ENCODE data around the gene PIK3C3. TPM values are rescaled to one million over a fixed set of nuclear protein-coding genes. Genes with fewer than 3 reads are reported as not detected.

Gene PIK3C3
- total and polyA plus RNA-seq, 4 donors, result 12.2 to 25.8 (median 15.8) TPM

DNA sequence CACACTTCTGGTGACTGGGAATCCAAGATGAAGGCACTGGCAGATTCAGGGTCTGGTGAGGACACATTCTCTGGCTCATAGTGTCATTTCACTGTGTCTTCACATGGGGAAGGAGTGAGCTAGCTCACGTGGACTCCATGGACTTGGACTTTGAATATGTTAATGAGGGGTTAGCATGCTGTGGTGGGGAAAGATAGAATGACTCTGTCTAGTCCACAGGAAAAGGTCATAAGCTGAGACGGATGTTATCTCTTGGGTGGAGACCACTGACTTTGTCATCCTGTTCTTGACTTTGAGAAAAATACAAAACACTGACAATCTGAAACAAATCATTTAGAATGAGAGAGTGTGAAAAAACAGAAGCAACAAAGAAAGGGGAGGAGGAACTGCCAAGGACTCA is 145.9 kb downstream of the PIK3C3 start (continued):
- TF ChIP-seq, protein P1, sequence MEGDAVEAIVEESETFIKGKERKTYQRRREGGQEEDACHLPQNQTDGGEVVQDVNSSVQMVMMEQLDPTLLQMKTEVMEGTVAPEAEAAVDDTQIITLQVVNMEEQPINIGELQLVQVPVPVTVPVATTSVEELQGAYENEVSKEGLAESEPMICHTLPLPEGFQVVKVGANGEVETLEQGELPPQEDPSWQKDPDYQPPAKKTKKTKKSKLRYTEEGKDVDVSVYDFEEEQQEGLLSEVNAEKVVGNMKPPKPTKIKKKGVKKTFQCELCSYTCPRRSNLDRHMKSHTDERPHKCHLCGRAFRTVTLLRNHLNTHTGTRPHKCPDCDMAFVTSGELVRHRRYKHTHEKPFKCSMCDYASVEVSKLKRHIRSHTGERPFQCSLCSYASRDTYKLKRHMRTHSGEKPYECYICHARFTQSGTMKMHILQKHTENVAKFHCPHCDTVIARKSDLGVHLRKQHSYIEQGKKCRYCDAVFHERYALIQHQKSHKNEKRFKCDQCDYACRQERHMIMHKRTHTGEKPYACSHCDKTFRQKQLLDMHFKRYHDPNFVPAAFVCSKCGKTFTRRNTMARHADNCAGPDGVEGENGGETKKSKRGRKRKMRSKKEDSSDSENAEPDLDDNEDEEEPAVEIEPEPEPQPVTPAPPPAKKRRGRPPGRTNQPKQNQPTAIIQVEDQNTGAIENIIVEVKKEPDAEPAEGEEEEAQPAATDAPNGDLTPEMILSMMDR (IDR thresholded peaks at IDR 0.05; ENCODE audit: low read depth, low read length, missing input control), result no peak
- TF ChIP-seq HNF4A (conservative IDR thresholded peaks at IDR 0.05), result no peak
- TF ChIP-seq, protein P2, sequence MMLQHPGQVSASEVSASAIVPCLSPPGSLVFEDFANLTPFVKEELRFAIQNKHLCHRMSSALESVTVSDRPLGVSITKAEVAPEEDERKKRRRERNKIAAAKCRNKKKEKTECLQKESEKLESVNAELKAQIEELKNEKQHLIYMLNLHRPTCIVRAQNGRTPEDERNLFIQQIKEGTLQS (IDR thresholded peaks at IDR 0.05), result no peak

DNA sequence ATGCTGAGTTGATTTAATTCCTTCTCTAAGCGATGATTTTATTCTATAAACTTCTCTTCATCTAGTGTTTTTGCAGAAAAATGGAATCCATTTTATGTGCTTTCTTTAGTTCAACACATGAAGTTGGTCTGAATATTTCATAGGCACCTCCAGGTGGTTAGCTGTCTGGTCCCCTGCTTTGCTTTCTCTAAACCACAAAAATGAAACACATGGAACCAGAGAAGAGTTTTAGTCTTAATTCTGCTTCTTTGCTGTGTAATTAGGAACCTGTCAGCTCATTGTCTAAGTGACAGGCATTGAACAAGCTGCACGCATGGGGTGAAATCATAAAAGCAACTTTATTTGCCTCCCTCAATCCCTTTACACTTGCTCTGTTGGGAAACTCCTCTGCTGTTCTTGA is 150.4 kb downstream of the PIK3C3 start:
- Histone ChIP-seq H3K4me1 (ENCODE audit: control insufficient read depth in 4 of 4, insufficient read depth in 4 of 4, low read length in 3 of 4) (no peaks in the 10 kb centered on the region), H3K4me3 (ENCODE audit: low read depth in 1 of 3, low read length in 3 of 3) (no peak overlapping the region), H3K36me3 (ENCODE audit: control insufficient read depth in 4 of 4, insufficient read depth in 3 of 4, low read depth in 1 of 4, low read length in 3 of 4) (no peaks in the 10 kb centered on the region), H3K27me3 (ENCODE audit: control insufficient read depth in 4 of 4, insufficient read depth in 4 of 4, low read length in 3 of 4) (no peaks in the 10 kb centered on the region), H3K27ac (ENCODE audit: low read depth in 1 of 2, low read length in 2 of 2) (no peak overlapping the region), H3K9ac (ENCODE audit: low read depth in 1 of 2, low read length in 2 of 2) (no peak overlapping the region), H3K9me3 (ENCODE audit: control insufficient read depth in 4 of 4, low read length in 3 of 4) (no peaks in the 10 kb centered on the region)
- DNase-seq (ENCODE audit: low spot score), result no peak
- TF ChIP-seq JUND (IDR thresholded peaks at IDR 0.05) (no peak), TAF1 (conservative IDR thresholded peaks at IDR 0.05) (no peak), FOXA1 (IDR thresholded peaks at IDR 0.05) (no peak), GABPA (IDR thresholded peaks at IDR 0.05 in 1 of 2, conservative IDR thresholded peaks at IDR 0.05 in 1 of 2) (no peak), REST (IDR thresholded peaks at IDR 0.05) (no peak)
- TF ChIP-seq, protein P3, sequence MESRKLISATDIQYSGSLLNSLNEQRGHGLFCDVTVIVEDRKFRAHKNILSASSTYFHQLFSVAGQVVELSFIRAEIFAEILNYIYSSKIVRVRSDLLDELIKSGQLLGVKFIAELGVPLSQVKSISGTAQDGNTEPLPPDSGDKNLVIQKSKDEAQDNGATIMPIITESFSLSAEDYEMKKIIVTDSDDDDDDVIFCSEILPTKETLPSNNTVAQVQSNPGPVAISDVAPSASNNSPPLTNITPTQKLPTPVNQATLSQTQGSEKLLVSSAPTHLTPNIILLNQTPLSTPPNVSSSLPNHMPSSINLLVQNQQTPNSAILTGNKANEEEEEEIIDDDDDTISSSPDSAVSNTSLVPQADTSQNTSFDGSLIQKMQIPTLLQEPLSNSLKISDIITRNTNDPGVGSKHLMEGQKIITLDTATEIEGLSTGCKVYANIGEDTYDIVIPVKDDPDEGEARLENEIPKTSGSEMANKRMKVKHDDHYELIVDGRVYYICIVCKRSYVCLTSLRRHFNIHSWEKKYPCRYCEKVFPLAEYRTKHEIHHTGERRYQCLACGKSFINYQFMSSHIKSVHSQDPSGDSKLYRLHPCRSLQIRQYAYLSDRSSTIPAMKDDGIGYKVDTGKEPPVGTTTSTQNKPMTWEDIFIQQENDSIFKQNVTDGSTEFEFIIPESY (IDR thresholded peaks at IDR 0.05), result no peak
- WGBS, result 96% methylated on average over 2 of the region's 2 CpGs

GRCh38 chr18:42106784-42107183 is 151.8 kb downstream of the PIK3C3 start:
- Histone ChIP-seq H3K27me3 (ENCODE audit: control insufficient read depth in 4 of 4, insufficient read depth in 4 of 4, low read length in 3 of 4) (no peaks in the 10 kb centered on the region), H3K36me3 (ENCODE audit: control insufficient read depth in 4 of 4, insufficient read depth in 3 of 4, low read depth in 1 of 4, low read length in 3 of 4) (no peaks in the 10 kb centered on the region), H3K9me3 (ENCODE audit: control insufficient read depth in 4 of 4, low read length in 3 of 4) (no peaks in the 10 kb centered on the region), H3K4me1 (ENCODE audit: control insufficient read depth in 4 of 4, insufficient read depth in 4 of 4, low read length in 3 of 4) (no peaks in the 10 kb centered on the region), H3K4me3 (ENCODE audit: low read depth in 1 of 3, low read length in 3 of 3) (no peak overlapping the region), H3K9ac (ENCODE audit: low read depth in 1 of 2, low read length in 2 of 2) (no peak overlapping the region), H3K27ac (ENCODE audit: low read depth in 1 of 2, low read length in 2 of 2) (no peak overlapping the region)
- DNase-seq (ENCODE audit: low spot score), result no peak
- 70% methylated on average over 2 of the region's 2 CpGs for WGBS
- TF ChIP-seq SP1 (IDR thresholded peaks at IDR 0.05) (no peak), JUND (IDR thresholded peaks at IDR 0.05) (no peak), REST (IDR thresholded peaks at IDR 0.05) (no peak), FOXA1 (IDR thresholded peaks at IDR 0.05) (no peak), YY1 (IDR thresholded peaks at IDR 0.05) (no peak), GABPA (IDR thresholded peaks at IDR 0.05 in 1 of 2, conservative IDR thresholded peaks at IDR 0.05 in 1 of 2) (no peak), HNF4A (conservative IDR thresholded peaks at IDR 0.05) (no peak), EGR1 (IDR thresholded peaks at IDR 0.05; ENCODE audit: low read depth in 2 of 2) (no peak)
- TF ChIP-seq, protein P3 (IDR thresholded peaks at IDR 0.05), result no peak
- TF ChIP-seq, protein P1 (IDR thresholded peaks at IDR 0.05; ENCODE audit: low read depth, low read length, missing input control), result no peak
